ENCODE measurements around the gene ZNF592. TPM values are rescaled to one million over a fixed set of nuclear protein-coding genes. Genes with fewer than 3 reads are reported as not detected.
A peak's percentile ranks its signal among the peaks of the same experiment; 100 is the strongest.

ZNF592 gene
- total RNA-seq, 4 donors from 2014 or later: 23.5 to 41.1 (median 26.5) TPM

DNA sequence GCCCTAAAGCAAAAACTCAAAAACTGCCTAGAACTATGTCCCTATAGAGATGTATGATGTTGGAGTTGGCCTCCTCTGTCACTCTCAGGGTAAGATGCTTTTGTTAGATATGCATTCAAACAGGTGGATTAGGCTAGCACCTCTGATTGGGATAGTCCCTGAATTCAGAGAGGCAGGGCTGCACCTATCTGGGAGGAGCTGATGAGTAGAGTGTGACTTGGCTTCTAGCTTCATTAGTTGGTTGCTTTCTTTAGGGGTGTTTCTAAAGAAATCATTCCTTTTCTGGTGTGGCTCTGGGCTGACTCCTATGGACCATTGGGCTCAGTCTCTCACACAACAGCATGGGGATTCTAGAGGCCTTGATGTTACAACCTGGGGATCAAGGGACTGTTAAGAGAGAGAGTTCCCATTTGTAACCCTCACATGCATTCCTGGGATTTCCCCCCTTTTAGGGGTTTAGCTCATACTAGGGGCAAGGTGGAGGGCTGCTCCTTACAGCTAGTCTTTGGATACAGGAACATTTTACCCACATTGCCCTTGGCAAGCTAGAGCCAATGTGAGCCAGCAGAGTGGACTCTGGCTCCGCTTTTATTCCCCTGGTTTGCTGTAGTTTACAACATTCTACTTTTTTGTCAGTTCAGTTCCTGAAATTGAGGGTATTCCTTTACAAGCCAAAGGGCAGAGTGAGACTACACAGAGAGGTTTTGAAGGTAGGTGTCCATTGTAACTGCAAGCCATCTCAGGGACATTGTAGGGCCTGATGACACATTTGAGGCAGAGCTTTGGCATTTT is 7.5 kb downstream of the ZNF592 start:
- no peaks in the 10 kb centered on the region for H3K27me3 ChIP-seq
- H3K4me1 ChIP-seq: peaks cover 49 to 93% (median 74%) of the 10 kb centered on the region in 4 donors
- H3K36me3 ChIP-seq: no peaks in the 10 kb centered on the region
- 67 to 83% methylated on average over 1 of the region's 1 CpG for WGBS, 2 donors (ENCODE audit: low coverage in 1 of 2)
- intact Hi-C loops (cut with DNase I; ENCODE audit: low total_unique reads): loop anchor here (10.0 kb wide), 1 partner anchor 59 kb away; the partner anchor contains the start of gene ALPK3
- TF ChIP-seq POLR2A (IDR thresholded peaks at IDR 0.05) (no peak), EP300 (IDR thresholded peaks at IDR 0.05; ENCODE audit: low read depth) (no peak), POLR2AphosphoS5 (IDR thresholded peaks at IDR 0.05) (no peak)
- TF ChIP-seq, protein P1, sequence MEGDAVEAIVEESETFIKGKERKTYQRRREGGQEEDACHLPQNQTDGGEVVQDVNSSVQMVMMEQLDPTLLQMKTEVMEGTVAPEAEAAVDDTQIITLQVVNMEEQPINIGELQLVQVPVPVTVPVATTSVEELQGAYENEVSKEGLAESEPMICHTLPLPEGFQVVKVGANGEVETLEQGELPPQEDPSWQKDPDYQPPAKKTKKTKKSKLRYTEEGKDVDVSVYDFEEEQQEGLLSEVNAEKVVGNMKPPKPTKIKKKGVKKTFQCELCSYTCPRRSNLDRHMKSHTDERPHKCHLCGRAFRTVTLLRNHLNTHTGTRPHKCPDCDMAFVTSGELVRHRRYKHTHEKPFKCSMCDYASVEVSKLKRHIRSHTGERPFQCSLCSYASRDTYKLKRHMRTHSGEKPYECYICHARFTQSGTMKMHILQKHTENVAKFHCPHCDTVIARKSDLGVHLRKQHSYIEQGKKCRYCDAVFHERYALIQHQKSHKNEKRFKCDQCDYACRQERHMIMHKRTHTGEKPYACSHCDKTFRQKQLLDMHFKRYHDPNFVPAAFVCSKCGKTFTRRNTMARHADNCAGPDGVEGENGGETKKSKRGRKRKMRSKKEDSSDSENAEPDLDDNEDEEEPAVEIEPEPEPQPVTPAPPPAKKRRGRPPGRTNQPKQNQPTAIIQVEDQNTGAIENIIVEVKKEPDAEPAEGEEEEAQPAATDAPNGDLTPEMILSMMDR (IDR thresholded peaks at IDR 0.05): no peak
- DNase-seq: peak; percentile 24
- peak overlapping the region; percentile 35 to 46 (median 38) for H3K27ac ChIP-seq
- in situ Hi-C loops (cut with MboI; ENCODE audit: low pct_ligation_motif_present in 1 of 4, low pct_unique_long_range_greater_than_20kb in 1 of 4, low sequenced_read_pairs in 3 of 4): loop anchor here in 1 of 4 donors (25.0 kb wide), 1 partner anchor 94 kb away; the partner anchor contains the start of genes NMB and WDR73
- no peak overlapping the region for H3K4me3 ChIP-seq
- H3K9me3 ChIP-seq: no peaks in the 10 kb centered on the region

DNA sequence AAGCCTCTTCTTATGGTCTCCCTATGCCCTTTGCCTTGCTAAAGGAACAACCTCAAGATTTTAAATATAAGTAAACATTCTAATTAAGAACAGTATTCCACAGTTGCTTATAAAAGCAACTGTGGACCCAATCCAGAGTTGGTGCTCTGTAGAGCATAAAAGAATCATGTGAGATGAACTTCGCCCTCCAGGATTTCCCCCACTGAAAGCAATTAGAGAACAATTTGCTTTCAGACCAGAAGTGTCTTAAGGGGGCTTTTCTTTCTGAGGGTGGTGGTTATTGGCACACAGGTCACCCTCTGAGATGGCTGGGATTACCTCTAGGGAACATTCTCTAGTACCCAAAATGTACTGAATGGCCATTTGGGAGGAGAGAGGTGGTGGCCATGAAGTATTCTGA is 10.6 kb downstream of the ZNF592 start:
- DNase-seq: no peak
- H3K36me3 ChIP-seq: no peaks in the 10 kb centered on the region
- in situ Hi-C loops (cut with MboI; ENCODE audit: low pct_ligation_motif_present in 1 of 4, low pct_unique_long_range_greater_than_20kb in 1 of 4, low sequenced_read_pairs in 3 of 4): loop anchor here in 1 of 4 donors (25.0 kb wide), 1 partner anchor 97 kb away; the partner anchor contains the start of genes NMB and WDR73
- no peak for TF ChIP-seq POLR2AphosphoS5 (IDR thresholded peaks at IDR 0.05)
- no peak for TF ChIP-seq POLR2A (IDR thresholded peaks at IDR 0.05)
- TF ChIP-seq, protein P1 (IDR thresholded peaks at IDR 0.05): no peak
- TF ChIP-seq EP300 (IDR thresholded peaks at IDR 0.05; ENCODE audit: low read depth): no peak
- intact Hi-C loops (cut with DNase I; ENCODE audit: low total_unique reads): loop anchor here (10.0 kb wide), 1 partner anchor 56 kb away; the partner anchor contains the start of gene ALPK3
- no peaks in the 10 kb centered on the region for H3K27me3 ChIP-seq
- WGBS, 2 donors (ENCODE audit: low coverage in 1 of 2): 38% methylated on average over 1 of the region's 1 CpG
- peak overlapping the region in 2 of 4 donors; percentile 9 to 17 for H3K27ac ChIP-seq
- peaks cover 59 to 92% (median 76%) of the 10 kb centered on the region in 4 donors for H3K4me1 ChIP-seq
- no peak overlapping the region for H3K4me3 ChIP-seq
- H3K9me3 ChIP-seq: no peaks in the 10 kb centered on the region

DNA sequence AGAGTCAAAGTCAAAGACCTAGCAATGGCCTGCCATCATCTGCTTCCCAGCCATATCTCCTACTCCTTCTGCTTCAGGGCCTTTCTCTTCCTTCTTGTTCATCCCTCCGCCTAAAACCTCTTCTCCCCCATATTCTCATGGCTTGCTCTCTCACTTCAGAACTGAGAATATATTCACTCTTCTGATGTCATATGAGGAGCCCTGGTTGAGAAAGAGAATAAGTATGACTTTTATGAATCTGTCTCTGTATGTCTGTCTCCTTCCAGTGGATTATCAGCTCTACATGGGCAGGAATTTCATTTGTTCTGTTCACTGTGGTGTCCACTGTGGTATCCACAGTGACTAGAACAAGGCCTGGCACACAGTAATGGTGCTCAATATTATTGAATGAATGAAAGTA is 11.8 kb downstream of the ZNF592 start:
- TF ChIP-seq, protein P1 (IDR thresholded peaks at IDR 0.05): no peak
- no peak for TF ChIP-seq POLR2AphosphoS5 (IDR thresholded peaks at IDR 0.05)
- TF ChIP-seq POLR2A (IDR thresholded peaks at IDR 0.05): no peak
- DNase-seq: no peak
- 92 to 100% methylated on average over 1 of the region's 1 CpG for WGBS, 2 donors (ENCODE audit: low coverage in 1 of 2)
- in situ Hi-C loops (cut with MboI; ENCODE audit: low pct_ligation_motif_present in 1 of 4, low pct_unique_long_range_greater_than_20kb in 1 of 4, low sequenced_read_pairs in 3 of 4): loop anchor here in 1 of 4 donors (25.0 kb wide), 1 partner anchor 98 kb away; the partner anchor contains the start of genes NMB and WDR73
- Histone ChIP-seq H3K27ac (no peak overlapping the region), H3K4me1 (peaks cover 59 to 92% (median 67%) of the 10 kb centered on the region in 4 donors), H3K36me3 (no peaks in the 10 kb centered on the region), H3K9me3 (no peaks in the 10 kb centered on the region), H3K27me3 (no peaks in the 10 kb centered on the region), H3K4me3 (no peak overlapping the region)
- intact Hi-C loops (cut with DNase I; ENCODE audit: low total_unique reads): no loop called here

DNA sequence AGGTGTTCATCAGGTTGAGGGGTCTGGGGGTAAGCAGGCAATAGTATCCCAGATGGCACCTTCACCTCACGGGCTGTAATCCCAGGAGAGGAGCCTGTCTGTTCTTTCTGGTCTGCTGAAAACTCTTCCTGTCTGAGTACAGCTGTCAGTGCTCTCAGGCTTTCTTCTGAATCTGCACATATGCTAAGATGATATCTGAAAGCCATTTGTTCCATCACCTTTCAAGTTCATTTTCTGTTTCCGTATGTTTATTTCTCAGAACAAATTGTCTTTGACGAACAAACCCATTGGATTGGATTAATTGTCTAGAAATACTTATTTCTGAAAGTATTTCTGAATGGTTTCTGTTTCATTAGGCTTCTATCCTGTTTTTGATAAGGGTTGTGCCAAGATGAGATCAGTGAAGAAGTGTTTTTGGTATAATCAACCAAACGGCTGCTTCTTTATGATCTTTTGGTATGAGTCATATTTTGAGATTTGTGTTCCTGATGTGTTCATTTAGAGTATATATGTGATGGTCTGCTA is 13.3 kb downstream of the ZNF592 start:
- Histone ChIP-seq H3K27me3 (no peaks in the 10 kb centered on the region), H3K36me3 (no peaks in the 10 kb centered on the region), H3K27ac (peak overlapping the region in 2 of 4 donors; percentile 7 to 28), H3K9me3 (no peaks in the 10 kb centered on the region), H3K4me1 (peaks cover 47 to 87% (median 60%) of the 10 kb centered on the region in 4 donors), H3K4me3 (no peak overlapping the region)
- WGBS, 2 donors (ENCODE audit: low coverage in 1 of 2): 33 to 41% methylated on average over 4 of the region's 4 CpGs
- DNase-seq: no peak
- intact Hi-C loops (cut with DNase I; ENCODE audit: low total_unique reads) (no loop called here), in situ Hi-C loops (cut with MboI; ENCODE audit: low pct_ligation_motif_present in 1 of 4, low pct_unique_long_range_greater_than_20kb in 1 of 4, low sequenced_read_pairs in 3 of 4) (loop anchor here in 1 of 4 donors (25.0 kb wide), 1 partner anchor 99 kb away; the partner anchor contains the start of genes NMB and WDR73)
- TF ChIP-seq POLR2A (IDR thresholded peaks at IDR 0.05) (no peak), POLR2AphosphoS5 (IDR thresholded peaks at IDR 0.05) (no peak), EP300 (IDR thresholded peaks at IDR 0.05; ENCODE audit: low read depth) (no peak)
- TF ChIP-seq, protein P1 (IDR thresholded peaks at IDR 0.05): no peak

Measured in transverse colon (tissue), 4 donors.